ENCODE measurements around the gene C1orf226. TPM values are rescaled to one million over a fixed set of nuclear protein-coding genes. Genes with fewer than 3 reads are reported as not detected.

The C1orf226 gene
- total and polyA plus RNA-seq, 2 experiments from 2014 or later, result 2.7 to 12.5 TPM

GRCh38 chr1:162422662-162423375 lies 41.3 kb downstream of the C1orf226 start (continued):
- no peak for TF ChIP-seq ZNF462 (CRISPR knock-in tag; IDR thresholded peaks at IDR 0.05)

- Histone ChIP-seq H3K4me3 (no peak overlapping the region), H3K79me2 (replicated peaks; ENCODE audit: insufficient read depth) (no peaks in the 10 kb centered on the region), H4K20me1 (replicated peaks; ENCODE audit: insufficient read depth) (no peaks in the 10 kb centered on the region), H3K36me3 (ENCODE audit: insufficient read depth) (no peaks in the 10 kb centered on the region), H3F3A (replicated peaks; ENCODE audit: low read depth) (no peaks in the 10 kb centered on the region), H2AFZ (no peak overlapping the region), H3K27ac (ENCODE audit: low read depth) (no peak overlapping the region), H3K9me2 (ENCODE audit: insufficient read depth) (no peaks in the 10 kb centered on the region), H3K27me3 (ENCODE audit: insufficient read depth) (no peaks in the 10 kb centered on the region), H3K4me1 (ENCODE audit: insufficient read depth) (no peaks in the 10 kb centered on the region), H3K4me2 (no peak overlapping the region)
- Mint-ChIP-seq H3K4me1 (no peaks in the 10 kb centered on the region), H3K4me3 (no peak overlapping the region), H3K9me3 (no peaks in the 10 kb centered on the region), H3K27ac (no peak overlapping the region), H3K27me3 (ENCODE audit: insufficient read depth, low read depth, poor library complexity) (peaks cover 2% of the 10 kb centered on the region), H3K36me3 (ENCODE audit: low read depth) (no peaks in the 10 kb centered on the region)
- TF ChIP-seq ZNF114 (CRISPR knock-in tag; IDR thresholded peaks at IDR 0.05), result no peak
- TF ChIP-seq ETS1 (IDR thresholded peaks at IDR 0.05), result no peak
- TF ChIP-seq NANOG (IDR thresholded peaks at IDR 0.05; ENCODE audit: borderline replicate concordance), result no peak
- no peak for TF ChIP-seq EZH2phosphoT487 (IDR thresholded peaks at IDR 0.05; ENCODE audit: unreplicated experiment)
- TF ChIP-seq REST (IDR thresholded peaks at IDR 0.05; ENCODE audit: unreplicated experiment), result no peak
- no peak for TF ChIP-seq EZH2 (IDR thresholded peaks at IDR 0.05; ENCODE audit: low read depth, unreplicated experiment)
- TF ChIP-seq ZNF331 (CRISPR knock-in tag; IDR thresholded peaks at IDR 0.05; ENCODE audit: low read depth), result no peak
- no peak for TF ChIP-seq CREB1 (CRISPR knock-in tag; IDR thresholded peaks at IDR 0.05; ENCODE audit: low read depth)
- no peak for TF ChIP-seq JUNB (IDR thresholded peaks at IDR 0.05; ENCODE audit: unreplicated experiment)
- TF ChIP-seq POLR2AphosphoS5 (IDR thresholded peaks at IDR 0.05; ENCODE audit: low read depth), result no peak
- no peak for TF ChIP-seq STAT1 (IDR thresholded peaks at IDR 0.05; ENCODE audit: unreplicated experiment)
- no peak for TF ChIP-seq CTCF (conservative IDR thresholded peaks at IDR 0.05; ENCODE audit: low read depth in 2 of 2)
- DNase-seq (ENCODE audit: low spot score), result no peak
- ATAC-seq, result no peak
Measured at GRCh38 chr1:162430583-162430982, 49.1 kb downstream of the C1orf226 start.
